Left forelimb (tissue), 1 donor: ENCODE data around the gene FBN2.
"Not testable (repeated sequence)": the region's sequence is repeated elsewhere in the genome, so short reads cannot be mapped to it uniquely, and the experiment has no call there.

Experiments
- DNase-seq: peaks from one replicate; pipeline ENCODE4 v3.0.0-alpha.2; 2018; ENCODE audit warnings: low spot score

The FBN2 gene

DNA sequence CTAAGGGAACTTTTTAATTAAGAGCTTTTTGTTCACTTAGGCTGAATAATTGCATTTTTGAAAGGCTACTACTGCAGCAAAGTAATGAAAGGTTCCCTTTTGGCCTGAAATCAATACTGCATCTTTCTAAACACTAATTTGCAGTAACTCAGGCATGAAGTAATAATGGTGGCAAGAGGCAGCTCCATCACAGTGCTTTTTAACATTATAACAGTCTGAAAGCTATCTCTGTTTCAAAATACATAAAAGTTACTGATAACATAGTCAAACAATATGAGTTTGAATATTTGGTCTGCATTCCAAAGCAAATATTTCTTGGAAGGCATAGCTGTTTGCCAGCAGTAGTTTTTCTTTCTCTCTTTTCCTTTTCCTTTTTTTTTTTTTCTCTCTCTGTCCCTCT is 113.4 kb downstream of the FBN2 start:
- no peak for DNase-seq

GRCh38 chr5:128422612-128423011 is 115.4 kb downstream of the FBN2 start:
- DNase-seq, result no peak

- DNase-seq, result no peak
Measured at GRCh38 chr5:128414469-128414868, 123.6 kb downstream of the FBN2 start.

- no peak for DNase-seq
Measured at GRCh38 chr5:128413356-128413755, 124.7 kb downstream of the FBN2 start.

GRCh38 chr5:128412145-128412930 is 125.7 kb downstream of the FBN2 start:
- DNase-seq, result no peak

DNA sequence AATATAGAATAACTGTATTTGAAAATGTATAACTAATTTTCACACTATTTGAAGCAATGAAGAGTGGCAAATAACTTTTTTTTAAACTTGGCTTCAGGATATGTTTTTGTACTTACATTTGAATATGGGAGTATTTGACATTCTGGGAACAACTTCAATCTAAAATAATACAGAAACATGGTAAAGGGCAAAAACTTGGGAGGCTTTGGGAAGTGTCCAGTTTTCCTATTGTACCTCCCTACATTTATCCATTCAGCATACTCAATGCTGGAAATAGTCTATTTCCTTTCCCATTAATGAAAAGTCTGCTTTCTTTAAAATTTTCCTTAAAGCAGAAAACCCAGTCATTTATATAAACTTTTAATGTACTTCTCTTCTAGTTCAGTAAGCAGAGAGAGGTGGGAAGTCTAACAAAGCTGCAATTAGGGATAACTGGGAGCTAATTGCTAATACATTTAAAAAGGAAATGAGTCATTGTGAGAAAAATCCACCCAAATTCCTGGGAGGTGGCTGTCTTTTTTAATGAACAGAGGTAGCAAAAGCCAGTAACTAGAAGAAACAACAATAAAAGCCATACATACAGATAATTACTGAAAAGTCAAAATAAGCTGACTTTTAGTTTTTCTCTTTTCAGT is 128.8 kb downstream of the FBN2 start:
- DNase-seq, result no peak

- DNase-seq, result no peak
Measured at GRCh38 chr5:128408622-128409021, 129.4 kb downstream of the FBN2 start.

DNA sequence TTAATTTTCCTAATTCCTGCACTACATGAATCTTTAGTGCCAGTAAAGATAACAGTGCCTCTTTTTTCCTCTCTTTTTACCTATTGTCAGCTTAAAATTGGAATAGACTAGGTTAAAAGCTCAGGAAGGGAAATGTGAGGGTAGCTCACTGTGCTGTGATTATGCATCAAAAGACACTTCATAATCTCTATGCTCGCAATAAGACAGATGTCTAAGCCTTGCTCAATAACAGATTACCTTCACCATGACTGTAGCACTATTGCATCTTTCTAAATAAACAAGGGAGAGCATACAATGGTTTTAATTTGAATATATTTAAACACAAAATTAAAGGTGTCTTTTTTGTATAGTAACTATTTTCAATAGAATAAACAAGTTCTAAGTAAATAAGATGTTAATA is 130.1 kb downstream of the FBN2 start:
- no peak for DNase-seq

- DNase-seq, result no peak
Measured at GRCh38 chr5:128406803-128407202, 131.2 kb downstream of the FBN2 start.

- no peak for DNase-seq
Measured at GRCh38 chr5:128405159-128405558, 132.9 kb downstream of the FBN2 start.

DNA sequence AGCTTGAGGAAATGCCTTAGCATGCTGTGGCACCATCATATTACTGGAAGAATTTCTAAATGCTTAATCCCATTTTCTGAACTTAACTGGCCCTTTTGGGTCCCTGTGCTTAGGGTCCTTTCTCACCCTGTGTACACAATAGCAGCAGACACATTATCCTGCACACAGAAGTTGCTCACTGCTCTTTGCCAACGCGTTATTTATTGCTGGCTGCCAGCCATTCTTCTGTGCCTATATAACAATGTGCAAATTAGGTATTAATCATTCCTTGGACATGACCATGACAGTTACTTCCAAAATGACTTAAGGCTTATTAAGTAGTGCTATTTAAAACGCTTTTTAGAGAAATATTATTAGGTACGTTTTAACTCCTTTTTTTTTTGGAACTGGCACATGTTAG is 134.7 kb downstream of the FBN2 start:
- no peak for DNase-seq

GRCh38 chr5:128402506-128402905 is 135.5 kb downstream of the FBN2 start:
- no peak for DNase-seq

GRCh38 chr5:128400766-128401165 is 137.3 kb downstream of the FBN2 start:
- DNase-seq, result not testable (repeated sequence)

DNA sequence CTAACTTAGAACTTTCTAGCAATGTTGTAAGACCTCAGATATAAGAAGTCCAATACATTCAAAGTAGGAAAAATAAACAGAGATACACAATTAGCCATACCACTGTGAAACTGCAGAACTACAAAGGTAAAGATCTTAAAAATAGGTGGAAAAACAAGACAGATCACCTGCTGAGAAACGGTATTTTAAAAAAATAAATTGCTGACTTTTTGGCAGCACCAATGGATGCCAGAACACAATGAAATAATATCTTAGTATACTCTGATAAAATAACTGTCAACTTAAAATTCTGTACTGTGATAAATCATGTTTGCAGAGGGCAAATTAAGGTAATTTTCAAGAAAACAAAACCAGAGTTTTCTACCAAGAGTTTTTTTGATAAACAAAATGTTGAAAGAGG is 138.9 kb downstream of the FBN2 start:
- no peak for DNase-seq

- no peak for DNase-seq
Measured at GRCh38 chr5:128397876-128398275, 140.2 kb downstream of the FBN2 start.

GRCh38 chr5:128395073-128395472 is 143.0 kb downstream of the FBN2 start:
- DNase-seq, result no peak

- no peak for DNase-seq
Measured at GRCh38 chr5:128384068-128384467, 154.0 kb downstream of the FBN2 start.

GRCh38 chr5:128380337-128380736 is 157.7 kb downstream of the FBN2 start:
- DNase-seq, result no peak

- DNase-seq, result no peak
Measured at GRCh38 chr5:128378632-128379031, 159.4 kb downstream of the FBN2 start.

DNA sequence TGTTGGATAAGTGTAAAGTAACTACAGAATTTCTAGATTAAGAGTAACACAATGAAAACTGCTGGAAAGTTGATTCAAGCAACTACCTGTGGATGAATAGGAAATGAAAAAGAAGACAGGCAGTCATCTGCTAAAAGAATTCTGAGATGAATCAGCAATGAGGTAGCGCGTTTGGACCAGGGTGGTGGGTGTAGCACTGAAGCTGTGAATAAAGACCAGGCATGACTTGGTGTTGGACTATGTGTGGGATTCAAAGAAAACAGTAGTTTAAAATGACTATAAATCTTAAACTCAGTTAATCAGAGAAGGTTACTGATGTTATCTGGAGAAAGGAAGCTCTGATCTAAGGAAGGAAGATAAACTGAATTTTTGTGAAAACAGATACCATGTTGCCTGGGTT is 159.8 kb downstream of the FBN2 start:
- no peak for DNase-seq

DNA sequence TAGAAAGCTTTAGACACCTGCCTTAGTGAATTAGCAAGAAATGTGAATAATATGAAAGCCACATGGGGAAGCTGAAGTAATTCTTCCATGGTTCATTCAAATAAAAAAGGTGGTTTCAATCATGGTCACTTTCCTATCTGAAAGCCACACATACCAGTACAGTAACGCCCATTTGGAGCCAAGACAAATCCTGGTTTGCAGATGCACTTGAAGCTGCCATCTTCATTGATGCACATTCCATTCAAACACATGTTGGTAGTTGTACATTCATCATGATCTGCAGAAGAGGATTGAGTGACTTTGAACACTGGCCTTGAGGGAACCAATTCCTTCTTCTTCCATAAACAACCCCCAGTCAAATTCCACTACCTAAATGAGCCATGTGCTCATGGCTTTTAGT is 161.5 kb downstream of the FBN2 start:
- no peak for DNase-seq

DNA sequence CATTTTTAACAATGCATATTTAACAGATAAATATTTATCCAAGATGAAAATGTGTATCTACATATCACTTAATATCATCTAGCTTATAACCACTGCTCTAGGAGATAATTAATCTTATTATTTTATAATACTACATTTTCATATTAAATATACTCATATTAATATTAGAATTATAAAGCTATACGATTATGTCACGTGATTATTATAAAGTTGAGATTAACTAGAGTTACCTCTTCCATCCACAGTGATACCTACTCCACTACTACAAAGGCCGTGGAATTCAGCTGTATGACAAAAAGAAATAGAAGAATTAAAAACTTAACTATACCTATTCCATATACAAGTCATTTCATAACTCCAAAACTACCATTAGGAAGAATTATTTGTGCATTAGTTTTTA is 171.9 kb downstream of the FBN2 start:
- DNase-seq, result no peak

DNA sequence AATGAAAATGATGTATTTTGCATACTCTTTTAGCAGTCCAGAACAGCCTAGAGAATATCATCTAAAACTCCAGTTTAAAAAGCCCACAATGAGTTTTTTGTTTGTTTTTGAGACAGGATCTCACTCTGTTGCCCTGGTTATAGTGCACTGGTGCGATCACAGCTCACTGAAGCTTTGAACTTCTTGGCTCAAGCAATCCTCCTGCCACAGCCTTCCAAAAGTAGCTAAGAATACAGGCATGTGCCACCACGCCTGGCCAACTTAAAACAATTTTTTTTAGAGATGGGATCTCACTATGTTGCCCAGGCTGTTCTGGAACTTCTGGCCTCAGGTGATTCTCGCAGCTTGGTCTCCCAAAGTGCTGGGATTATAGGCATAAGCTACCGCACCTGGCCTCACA is 175.7 kb downstream of the FBN2 start:
- DNase-seq, result no peak

DNA sequence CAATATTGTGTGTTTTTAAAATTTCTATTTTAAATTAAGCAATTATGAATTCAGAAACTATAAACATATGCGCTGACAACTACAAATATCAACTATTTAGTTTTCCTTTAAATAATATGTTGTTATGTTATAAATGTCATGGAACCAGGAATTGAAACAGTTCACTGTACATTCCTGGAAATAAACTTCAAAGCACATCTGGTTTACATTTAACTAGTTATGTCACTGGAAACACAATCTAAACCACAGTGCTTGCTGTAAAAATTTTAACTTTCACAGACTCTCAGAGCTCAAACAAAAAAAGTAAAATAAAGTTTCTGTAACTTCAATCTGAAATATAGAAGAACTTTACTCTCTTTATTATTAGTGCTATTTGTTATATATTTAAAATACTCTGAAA is 179.2 kb downstream of the FBN2 start:
- DNase-seq, result no peak
